Astrocyte (in vitro differentiated cells and primary cell): ENCODE results near the gene STAT1. TPM values are rescaled to one million over a fixed set of nuclear protein-coding genes. Genes with fewer than 3 reads are reported as not detected.

Experiments
- DNase-seq: peaks from one replicate; pipeline ENCODE4 v3.0.0-alpha.2; 2010; ENCODE audit warnings: low read depth
- FAIRE-seq: peaks from 2 replicates; lab custom pipeline; 2011; peaks lifted over from hg19 to GRCh38; lab: Jason Lieb, UNC
- H2AFZ ChIP-seq: 2 replicates; pipeline ENCODE4 v1.6.0; 2012; ENCODE audit warnings: low read depth, low read length, inconsistent platforms
- H3K27ac ChIP-seq: 2 replicates; pipeline ENCODE4 v1.5.1; 2011; ENCODE audit warnings: low read depth, low read length, inconsistent platforms
- H3K27me3 ChIP-seq: 2 replicates; pipeline ENCODE4 v1.6.0; 2011; ENCODE audit warnings: low read length, inconsistent platforms; ENCODE audit not compliant: insufficient read depth
- H3K36me3 ChIP-seq: 2 replicates; pipeline ENCODE4 v1.5.1; 2011; ENCODE audit warnings: low read length, inconsistent platforms; ENCODE audit not compliant: insufficient read depth
- H3K4me1 ChIP-seq: 2 replicates; pipeline ENCODE4 v1.5.1; 2011; ENCODE audit warnings: low read length, inconsistent platforms; ENCODE audit not compliant: insufficient read depth
- H3K4me2 ChIP-seq: 2 replicates; pipeline ENCODE4 v1.6.0; 2012; ENCODE audit warnings: low read length, inconsistent platforms
- H3K4me3 ChIP-seq: 2 replicates; pipeline ENCODE4 v1.5.1; 2011; ENCODE audit warnings: low read depth, mild to moderate bottlenecking, low read length, inconsistent platforms; ENCODE audit not compliant: insufficient read depth
- H3K79me2 ChIP-seq: 2 replicates; pipeline ENCODE4 v1.6.0; 2012; ENCODE audit warnings: mild to moderate bottlenecking, low read length, inconsistent platforms; ENCODE audit not compliant: insufficient read depth
- H3K9ac ChIP-seq: 2 replicates; pipeline ENCODE4 v1.6.0; 2012; ENCODE audit warnings: mild to moderate bottlenecking, low read length, inconsistent platforms
- H3K9me3 ChIP-seq: 2 replicates; pipeline ENCODE4 v1.5.1; 2012; ENCODE audit warnings: low read depth, mild to moderate bottlenecking, low read length, inconsistent platforms; ENCODE audit not compliant: insufficient read depth
- H4K20me1 ChIP-seq: 2 replicates; pipeline ENCODE4 v1.6.0; 2012; ENCODE audit warnings: low read length, inconsistent platforms; ENCODE audit not compliant: insufficient read depth
- H3K27ac Mint-ChIP-seq: one replicate; pipeline ENCODE4 v1.8.0; 2021; ENCODE audit warnings: mild to moderate bottlenecking, mixed read lengths; ENCODE audit not compliant: unreplicated experiment
- H3K27me3 Mint-ChIP-seq: one replicate; pipeline ENCODE4 v1.8.0; 2021; ENCODE audit warnings: low read depth, mixed read lengths; ENCODE audit not compliant: unreplicated experiment
- H3K36me3 Mint-ChIP-seq: one replicate; pipeline ENCODE4 v1.8.0; 2021; ENCODE audit warnings: low read depth, mixed read lengths; ENCODE audit not compliant: unreplicated experiment
- H3K4me1 Mint-ChIP-seq: one replicate; pipeline ENCODE4 v1.8.0; 2021; ENCODE audit warnings: low read depth, mixed read lengths; ENCODE audit not compliant: unreplicated experiment
- H3K4me3 Mint-ChIP-seq: one replicate; pipeline ENCODE4 v1.8.0; 2021; ENCODE audit warnings: mild to moderate bottlenecking, moderate library complexity, mixed read lengths; ENCODE audit not compliant: unreplicated experiment
- H3K9me3 Mint-ChIP-seq: one replicate; pipeline ENCODE4 v1.8.0; 2021; ENCODE audit warnings: mild to moderate bottlenecking, mixed read lengths; ENCODE audit not compliant: unreplicated experiment
- CTCF ChIP-seq: IDR thresholded peaks from 2 replicates; pipeline ENCODE4 v1.5.1; 2011; ENCODE audit warnings: low read depth, mild to moderate bottlenecking, inconsistent platforms, low read length, moderate library complexity; ENCODE audit not compliant: insufficient read depth
- EZH2 ChIP-seq: IDR thresholded peaks from 2 replicates; pipeline ENCODE4 v1.6.1; 2012; ENCODE audit warnings: mild to moderate bottlenecking, low read length, inconsistent platforms; ENCODE audit not compliant: insufficient read depth
- total RNA-seq: library from RNA; stranded (reverse); gene quantifications from 2 replicates; pipeline ENCODE4 v1.2.1, GENCODE V29; 2021

Gene STAT1
- total RNA-seq, 1 donor from 2014 or later, result 377 TPM

- Histone ChIP-seq H3K36me3 (no peaks in the 10 kb centered on the region), H3K9me3 (no peaks in the 10 kb centered on the region), H3K79me2 (peaks cover 2% of the 10 kb centered on the region), H2AFZ (no peak overlapping the region), H3K4me2 (no peak overlapping the region), H3K9ac (no peak overlapping the region), H3K4me1 (peaks cover 14% of the 10 kb centered on the region), H4K20me1 (no peaks in the 10 kb centered on the region), H3K27ac (no peak overlapping the region), H3K27me3 (no peaks in the 10 kb centered on the region), H3K4me3 (no peak overlapping the region)
- no peak for FAIRE-seq
- peak overlapping the region; percentile 41 for H3K4me3 Mint-ChIP-seq
- H3K4me1 Mint-ChIP-seq, result peaks cover 11% of the 10 kb centered on the region
- H3K27ac Mint-ChIP-seq, result peak overlapping the region; percentile 85
- TF ChIP-seq CTCF (no peak), EZH2 (no peak)
- no peaks in the 10 kb centered on the region for H3K36me3 Mint-ChIP-seq
- peaks cover 1% of the 10 kb centered on the region for H3K9me3 Mint-ChIP-seq
- no peak for DNase-seq
- H3K27me3 Mint-ChIP-seq, result no peaks in the 10 kb centered on the region
Measured at GRCh38 chr2:191018643-191019119, 4.7 kb upstream of the STAT1 start.

GRCh38 chr2:191018048-191018447 lies 4.1 kb upstream of the STAT1 start:
- no peak overlapping the region for H3K9ac ChIP-seq
- H3K79me2 ChIP-seq, result peaks cover 8% of the 10 kb centered on the region
- no peak overlapping the region for H3K4me3 ChIP-seq
- Mint-ChIP-seq H3K27ac (no peak overlapping the region), H3K36me3 (no peaks in the 10 kb centered on the region), H3K9me3 (peaks cover 1% of the 10 kb centered on the region), H3K4me1 (peaks cover 11% of the 10 kb centered on the region), H3K4me3 (no peak overlapping the region), H3K27me3 (no peaks in the 10 kb centered on the region)
- no peak overlapping the region for H3K27ac ChIP-seq
- peaks cover 1% of the 10 kb centered on the region for H4K20me1 ChIP-seq
- no peaks in the 10 kb centered on the region for H3K36me3 ChIP-seq
- H3K4me2 ChIP-seq, result no peak overlapping the region
- TF ChIP-seq EZH2 (no peak), CTCF (no peak)
- no peak overlapping the region for H2AFZ ChIP-seq
- H3K4me1 ChIP-seq, result peaks cover 16% of the 10 kb centered on the region
- H3K27me3 ChIP-seq, result no peaks in the 10 kb centered on the region
- FAIRE-seq, result no peak
- H3K9me3 ChIP-seq, result no peaks in the 10 kb centered on the region
- DNase-seq, result no peak

- TF ChIP-seq CTCF, result no peak
- TF ChIP-seq EZH2, result no peak
- H3K4me1 ChIP-seq, result peaks cover 15% of the 10 kb centered on the region
- no peak overlapping the region for H3K27ac ChIP-seq
- no peak overlapping the region for H3K9ac ChIP-seq
- no peak for FAIRE-seq
- no peak for DNase-seq
- no peak overlapping the region for H3K4me2 ChIP-seq
- H2AFZ ChIP-seq, result no peak overlapping the region
- peaks cover 11% of the 10 kb centered on the region for H3K4me1 Mint-ChIP-seq
- peaks cover 21% of the 10 kb centered on the region for H4K20me1 ChIP-seq
- no peaks in the 10 kb centered on the region for H3K27me3 Mint-ChIP-seq
- no peak overlapping the region for H3K27ac Mint-ChIP-seq
- H3K9me3 Mint-ChIP-seq, result peaks cover 1% of the 10 kb centered on the region
- no peak overlapping the region for H3K4me3 Mint-ChIP-seq
- H3K9me3 ChIP-seq, result no peaks in the 10 kb centered on the region
- H3K79me2 ChIP-seq, result peaks cover 31% of the 10 kb centered on the region
- H3K36me3 Mint-ChIP-seq, result peaks cover 6% of the 10 kb centered on the region
- no peaks in the 10 kb centered on the region for H3K36me3 ChIP-seq
- no peaks in the 10 kb centered on the region for H3K27me3 ChIP-seq
- no peak overlapping the region for H3K4me3 ChIP-seq
Measured at GRCh38 chr2:191015831-191016230, 1.9 kb upstream of the STAT1 start.
